AG08396 (cell line): Measurements from ENCODE around the gene OXCT2.
A peak's percentile ranks its signal among the peaks of the same experiment; 100 is the strongest.

Experiments used
- DNase-seq: peaks from one replicate; pipeline ENCODE4 v3.0.0; 2012; ENCODE audit warnings: low spot score, mixed read lengths

The OXCT2 gene

DNA sequence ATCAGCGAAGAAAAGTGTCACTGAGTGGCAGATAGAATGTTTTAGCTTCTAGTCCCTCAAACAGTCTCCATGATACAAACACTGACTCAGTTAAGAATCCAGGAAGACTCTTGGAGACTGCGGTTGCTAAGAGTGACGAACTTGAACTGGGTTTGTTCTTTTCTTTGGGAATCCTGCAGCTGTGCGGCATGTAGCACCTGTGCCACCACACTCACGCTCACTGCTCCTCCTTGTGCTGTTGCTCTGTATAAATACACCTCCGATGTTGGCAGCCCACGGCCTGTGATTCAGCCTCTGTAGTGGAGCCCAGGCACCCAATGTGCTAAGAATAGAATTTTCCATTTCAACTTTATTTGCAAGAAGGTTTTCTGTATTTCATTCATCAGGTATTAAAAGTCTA lies 38.0 kb downstream of the OXCT2 start:
- no peak for DNase-seq

GRCh38 chr1:39732730-39733129 lies 38.4 kb downstream of the OXCT2 start:
- DNase-seq: no peak

- no peak for DNase-seq
Measured at GRCh38 chr1:39729842-39730241, 41.3 kb downstream of the OXCT2 start.

GRCh38 chr1:39729030-39729429 lies 42.1 kb downstream of the OXCT2 start:
- no peak for DNase-seq

DNA sequence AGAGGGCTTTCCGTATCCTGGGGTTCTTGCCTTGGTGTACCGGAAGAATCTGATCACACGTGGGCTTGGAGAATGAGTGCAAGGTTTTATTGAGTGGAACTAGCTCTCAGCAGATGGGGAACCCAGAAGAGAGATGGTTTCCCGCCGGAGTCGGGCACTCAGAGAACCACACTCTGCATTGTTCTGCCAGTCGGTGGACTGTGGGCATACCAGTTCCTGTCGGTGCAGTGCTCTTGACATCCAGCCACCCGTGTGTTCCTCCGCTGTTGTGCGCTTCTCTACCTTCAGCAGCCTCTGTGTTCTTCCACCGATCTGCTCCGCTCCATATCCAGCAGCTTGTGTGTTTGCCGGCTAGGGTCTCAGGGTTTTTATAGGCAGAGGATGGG lies 43.2 kb downstream of the OXCT2 start:
- DNase-seq: no peak

DNA sequence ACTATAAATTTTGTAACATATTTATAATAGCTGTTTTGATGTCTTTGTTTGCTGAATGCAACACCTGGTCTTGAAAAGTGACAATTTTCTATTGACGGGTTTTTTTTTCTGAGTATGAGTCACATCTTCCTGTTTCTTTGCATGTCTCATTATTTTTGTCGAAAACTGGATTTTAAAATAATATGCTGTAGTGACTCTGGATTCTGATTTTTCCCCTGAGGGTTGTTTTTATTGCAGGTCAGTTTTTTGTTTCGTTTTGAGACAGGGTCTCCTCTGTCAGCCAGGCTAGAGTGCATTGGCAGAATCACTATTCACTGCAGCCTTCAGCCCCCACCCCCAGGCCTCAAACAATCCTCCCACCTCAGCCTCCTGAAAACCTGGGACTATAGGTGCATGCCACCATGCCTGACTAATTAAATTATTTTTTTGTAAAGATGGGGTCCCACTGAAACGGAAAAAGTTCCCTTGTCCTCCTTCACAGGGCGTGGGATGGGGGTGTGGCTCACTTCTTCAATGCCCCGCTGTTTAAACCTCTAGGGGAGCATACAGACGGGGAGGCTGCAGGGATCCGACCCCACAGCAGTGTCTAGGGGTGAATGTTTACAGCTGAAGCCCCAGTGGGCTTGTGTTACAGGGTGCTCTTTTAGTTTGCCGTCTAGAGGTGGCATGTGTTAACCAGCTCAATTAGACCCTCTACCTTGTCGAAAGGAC lies 43.8 kb downstream of the OXCT2 start:
- DNase-seq: no peak

DNA sequence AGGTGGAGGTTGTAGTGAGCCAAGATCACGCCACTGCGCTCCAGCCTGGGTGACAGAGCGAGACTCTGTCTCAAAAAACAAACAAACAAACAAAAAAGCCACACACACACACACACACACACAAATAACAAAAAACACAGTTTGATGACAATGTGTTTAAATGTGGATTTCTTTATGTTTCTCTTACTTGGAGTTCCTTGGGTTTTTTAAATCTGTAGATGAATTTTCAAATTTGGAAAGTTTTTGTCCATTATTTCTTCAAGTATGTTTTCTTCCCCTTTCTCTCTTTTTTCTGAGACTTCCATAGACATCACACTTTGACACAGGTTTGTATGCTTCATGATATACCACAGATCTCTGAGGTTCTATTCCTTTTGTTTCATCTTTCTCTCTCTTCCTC lies 44.5 kb downstream of the OXCT2 start:
- DNase-seq: no peak

- DNase-seq: no peak
Measured at GRCh38 chr1:39722495-39722894, 48.7 kb downstream of the OXCT2 start.

DNA sequence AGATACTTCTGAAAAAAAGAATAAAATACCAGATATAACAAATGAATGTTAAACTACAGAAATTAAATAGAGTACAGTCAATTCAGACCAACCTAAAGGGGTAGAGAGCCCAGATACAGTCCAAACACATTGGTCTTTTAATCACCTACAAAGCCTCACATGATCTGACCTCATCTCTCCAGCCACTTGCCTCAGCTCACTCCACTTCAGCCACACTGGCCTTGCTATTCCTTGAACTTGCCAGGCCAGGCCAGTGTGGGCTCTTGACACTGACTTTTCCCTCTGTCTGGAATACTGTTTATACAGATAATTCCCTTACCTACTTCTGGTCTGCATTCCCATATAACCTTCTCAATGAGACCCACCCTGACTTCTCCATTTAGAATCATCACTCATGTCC lies 49.5 kb downstream of the OXCT2 start:
- no peak for DNase-seq

DNA sequence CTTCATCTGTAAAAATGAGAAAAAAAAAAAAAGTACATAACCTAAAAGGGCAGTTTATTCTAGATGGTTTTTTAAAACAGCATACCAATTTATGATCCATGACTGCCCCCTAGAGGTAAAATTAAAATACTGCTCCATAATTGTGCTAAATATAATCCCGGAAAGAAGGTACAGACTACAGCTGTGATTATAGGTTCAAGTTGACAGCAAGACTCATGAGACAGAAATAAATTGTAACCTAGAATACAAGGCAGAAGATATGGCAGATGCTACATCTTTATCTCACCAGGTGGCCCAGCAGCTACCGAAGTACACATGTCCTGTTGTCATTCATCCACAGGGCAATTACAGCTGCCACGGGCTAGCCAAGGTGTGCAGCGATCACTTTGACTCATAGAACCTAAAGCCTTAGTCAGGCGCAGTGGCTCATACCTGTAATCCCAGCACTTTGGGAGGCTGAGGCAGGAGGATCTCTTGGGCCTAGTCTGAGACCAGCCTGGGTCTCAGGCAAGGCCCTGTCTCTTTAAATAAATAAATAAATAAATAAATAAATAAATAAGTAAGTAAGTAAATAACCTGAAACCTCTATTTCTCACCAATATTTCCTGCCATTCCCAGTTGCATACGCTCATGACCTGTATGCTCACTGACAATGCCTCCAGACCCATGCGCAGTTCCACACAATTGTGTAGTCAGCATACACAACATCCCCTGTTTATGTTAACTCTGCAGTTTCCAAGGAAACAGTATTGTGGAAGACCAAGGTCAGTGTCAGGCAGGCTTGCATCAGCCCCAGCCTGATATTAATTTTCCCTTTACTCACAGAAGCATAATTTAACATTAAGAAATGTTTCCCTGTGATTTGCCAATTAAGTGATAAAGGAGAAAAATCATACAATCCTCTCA lies 50.8 kb downstream of the OXCT2 start:
- DNase-seq: peak; percentile 25
